ENCODE measurements around the gene F5.

Gene F5

DNA sequence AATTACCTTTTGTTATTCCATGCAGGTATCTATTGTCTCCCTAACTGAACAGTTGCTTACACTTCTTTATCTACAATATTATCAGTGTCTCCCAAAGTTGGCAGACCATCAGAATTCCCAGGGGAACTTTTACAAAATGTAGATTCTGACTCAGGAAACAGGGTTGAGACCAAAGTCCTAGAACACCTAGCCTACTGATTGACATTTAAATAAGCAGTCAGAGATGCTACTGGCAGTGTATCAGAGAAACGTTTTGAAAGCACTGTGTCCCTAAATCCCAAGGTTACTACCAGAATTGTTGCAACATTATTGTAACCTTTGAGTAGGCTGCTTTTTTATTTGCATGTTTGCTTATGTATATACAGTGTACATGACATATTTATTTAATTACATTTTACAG is 1.8 kb upstream of the F5 start:
- DNase-seq: no peak

- DNase-seq: no peak
Measured at GRCh38 chr1:169586067-169586394, 250 bp downstream of the F5 start.

DNA sequence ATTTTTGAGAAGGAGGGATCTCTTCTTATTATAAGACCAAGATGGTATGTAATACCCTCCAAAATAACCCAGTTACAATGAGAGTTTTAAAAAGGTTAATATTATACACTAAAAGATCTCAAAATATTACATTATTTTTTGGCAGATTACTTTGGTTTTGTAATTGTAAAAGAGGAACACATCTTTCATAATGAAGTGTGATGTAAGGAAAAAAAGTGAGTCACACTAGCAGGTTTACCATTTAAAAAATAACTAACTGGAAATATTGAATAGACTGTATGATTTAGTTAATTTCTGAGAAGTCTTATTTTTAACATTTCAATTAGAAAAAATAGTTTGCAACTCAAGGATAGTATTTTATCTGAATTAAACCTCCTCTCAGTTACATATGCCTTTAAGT is 1.1 kb downstream of the F5 start:
- DNase-seq: no peak

DNA sequence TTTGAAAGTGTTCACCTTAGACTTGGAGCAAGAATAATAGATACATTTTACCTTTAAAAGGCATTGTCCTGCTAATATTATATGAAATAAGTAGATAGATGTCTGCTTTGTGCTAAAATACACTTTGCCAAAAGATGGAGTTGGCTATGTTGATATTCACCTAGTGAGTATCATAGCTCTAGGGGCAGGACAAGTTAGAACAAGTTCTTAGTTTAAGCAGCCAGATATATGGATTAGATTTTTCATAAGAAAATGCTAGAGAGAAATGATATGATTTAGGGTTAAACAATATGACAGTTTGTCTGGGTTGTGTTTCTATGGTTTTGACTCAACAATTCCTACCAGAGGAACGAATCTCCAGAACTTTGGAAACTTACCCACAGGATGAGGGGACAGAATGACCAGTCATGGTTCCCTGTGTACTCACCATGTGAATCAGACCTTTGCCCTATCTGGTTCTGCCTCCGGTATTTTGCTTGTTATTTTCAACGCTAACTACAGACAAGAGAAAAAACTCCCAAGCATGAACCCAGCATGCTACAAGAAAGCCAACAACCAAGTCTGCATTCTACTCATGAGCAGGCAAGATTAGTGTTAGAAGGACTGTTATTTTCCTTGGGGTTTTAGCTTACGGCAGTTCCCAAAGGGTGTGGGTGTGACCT is 1.7 kb downstream of the F5 start:
- DNase-seq: peak; percentile 22

GRCh38 chr1:169577981-169578738 is 8.1 kb downstream of the F5 start:
- DNase-seq: no peak

DNA sequence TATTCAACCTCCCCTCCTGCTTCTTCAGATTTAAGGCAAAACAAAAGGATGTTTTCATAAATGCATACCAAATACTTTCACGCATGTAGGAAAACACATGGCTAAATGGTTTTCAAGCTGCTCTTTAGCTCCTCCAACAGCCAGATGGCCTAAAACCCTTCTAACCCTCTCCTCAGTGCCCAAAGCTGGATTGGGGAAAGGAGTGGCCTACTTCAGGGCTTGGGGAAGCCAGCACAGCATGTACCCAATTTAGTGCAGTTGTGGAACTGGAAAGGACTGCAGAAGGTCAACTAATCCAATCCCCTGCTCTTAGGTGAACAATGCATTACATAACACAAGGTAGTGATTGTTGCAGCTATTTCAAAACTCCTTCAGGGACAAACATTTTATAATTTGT is 9.3 kb downstream of the F5 start:
- no peak for DNase-seq

- DNase-seq: no peak
Measured at GRCh38 chr1:169576241-169576934, 9.9 kb downstream of the F5 start.

- DNase-seq: no peak
Measured at GRCh38 chr1:169574336-169574735, 11.9 kb downstream of the F5 start.

- no peak for DNase-seq
Measured at GRCh38 chr1:169572187-169572586, 14.1 kb downstream of the F5 start.

- DNase-seq: no peak
Measured at GRCh38 chr1:169571450-169571849, 14.8 kb downstream of the F5 start.

- no peak for DNase-seq
Measured at GRCh38 chr1:169570172-169570574, 16.1 kb downstream of the F5 start.

- no peak for DNase-seq
Measured at GRCh38 chr1:169568497-169568896, 17.8 kb downstream of the F5 start.

DNA sequence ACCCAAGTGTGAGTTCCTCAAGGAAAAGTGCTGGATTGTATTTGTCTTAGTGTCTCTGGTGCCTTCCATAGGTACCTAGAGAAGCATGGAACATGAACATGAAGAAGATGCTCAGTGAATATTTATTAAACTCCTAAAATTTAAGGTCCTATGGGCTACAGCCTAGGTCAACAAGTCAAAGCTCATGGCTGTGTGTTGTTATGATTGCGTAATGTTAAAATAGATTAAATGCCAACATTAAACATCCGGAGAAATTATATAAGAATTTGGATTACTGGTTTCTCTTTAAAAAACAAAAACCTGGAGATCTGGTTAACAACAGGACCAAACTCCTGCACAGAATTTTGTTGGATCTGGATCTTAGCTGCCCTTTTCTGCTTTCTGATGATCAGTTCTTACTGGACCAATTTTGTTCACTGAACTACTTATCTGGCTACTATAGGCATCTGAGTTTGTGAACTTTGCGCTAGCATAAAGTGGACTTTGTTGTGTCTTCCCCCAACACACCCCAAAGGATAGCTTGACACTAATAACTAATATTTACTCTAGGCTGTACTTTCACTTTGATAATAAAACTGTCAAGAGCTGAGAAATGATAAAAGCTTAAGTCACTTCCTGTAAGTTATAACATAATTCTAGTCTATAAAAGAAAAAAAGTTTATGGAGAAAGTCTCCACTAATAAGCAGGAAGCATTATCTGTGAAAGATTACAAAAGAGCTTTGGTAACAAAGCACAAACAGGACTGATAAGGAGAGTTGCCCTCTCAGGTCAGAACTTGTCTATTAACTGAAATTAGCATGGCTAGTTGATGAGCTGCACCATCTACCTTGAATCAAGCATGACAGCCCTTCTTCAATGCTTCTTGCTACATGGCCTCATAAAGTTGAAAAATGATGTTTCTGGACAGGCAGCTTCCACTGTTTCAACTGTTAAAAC is 20.7 kb downstream of the F5 start:
- no peak for DNase-seq

GRCh38 chr1:169563650-169564049 is 22.6 kb downstream of the F5 start:
- DNase-seq: no peak

- DNase-seq: no peak
Measured at GRCh38 chr1:169563019-169563615, 23.2 kb downstream of the F5 start.

GRCh38 chr1:169561692-169562091 is 24.6 kb downstream of the F5 start:
- DNase-seq: no peak

DNA sequence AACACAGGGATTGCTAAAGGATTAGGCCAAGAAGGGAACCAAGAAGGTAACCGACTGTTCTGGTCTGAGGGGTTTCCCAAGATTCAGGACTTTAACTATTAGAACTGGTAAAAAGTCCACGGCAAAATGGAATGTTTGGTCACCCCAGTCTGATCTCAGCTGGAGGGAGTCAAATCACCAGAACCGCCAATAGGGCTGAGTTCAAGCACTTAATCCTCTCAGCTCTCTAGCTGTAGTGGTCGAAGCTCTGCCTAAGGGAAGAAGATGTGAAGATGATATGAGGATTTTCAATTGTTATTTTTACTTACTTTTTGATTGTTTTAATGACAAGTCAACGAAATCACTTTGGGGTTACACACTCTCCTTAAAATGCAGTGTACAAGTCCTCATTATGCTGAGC is 29.1 kb downstream of the F5 start:
- no peak for DNase-seq

- DNase-seq: no peak
Measured at GRCh38 chr1:169550294-169550693, 36.0 kb downstream of the F5 start.

DNA sequence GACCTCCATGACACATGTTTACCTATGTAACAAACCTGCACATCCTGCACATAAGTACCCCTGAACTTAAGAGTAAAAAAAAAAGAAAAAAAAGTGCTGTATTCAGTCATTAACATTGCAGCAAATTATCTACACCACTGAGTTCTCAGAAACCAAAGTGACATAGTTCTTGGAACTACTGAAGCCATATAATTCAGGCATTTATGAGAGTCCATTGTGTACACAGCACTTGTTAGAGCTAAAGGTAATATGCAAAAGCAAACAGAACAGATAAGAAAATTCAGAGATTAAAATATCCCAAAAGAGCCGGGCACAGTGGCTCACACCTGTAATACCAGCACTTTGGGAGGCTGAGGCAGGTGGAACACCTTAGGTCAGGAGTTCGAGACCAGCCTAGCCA is 38.0 kb downstream of the F5 start:
- DNase-seq: no peak

- DNase-seq: peak; percentile 56
Measured at GRCh38 chr1:169546087-169546995, 39.9 kb downstream of the F5 start.

- no peak for DNase-seq
Measured at GRCh38 chr1:169545472-169545871, 40.8 kb downstream of the F5 start.

Measured in activated CD4-positive, alpha-beta T cell treated with anti-CD3 and anti-CD28 coated beads for 48 hours (primary cell).